GM12891 (cell line): ENCODE results near the gene MYMK.

Experiments
- PAX5 ChIP-seq: IDR thresholded peaks from 2 replicates; pipeline ENCODE4 v1.6.1; 2011; ENCODE audit warnings: low read length, moderate library complexity, mild to moderate bottlenecking; ENCODE audit not compliant: insufficient read depth, severe bottlenecking
- POLR2A ChIP-seq: IDR thresholded peaks from 2 replicates; pipeline ENCODE4 v1.6.1; 2011; ENCODE audit warnings: low read depth, low read length, control low read depth
- POLR2AphosphoS5 ChIP-seq: IDR thresholded peaks from 2 replicates; pipeline ENCODE4 v1.6.1; 2011; ENCODE audit warnings: low read depth, low read length, control low read depth
- POU2F2 ChIP-seq: IDR thresholded peaks from 2 replicates; pipeline ENCODE4 v1.6.1; 2011; ENCODE audit warnings: low read depth, mild to moderate bottlenecking, control low read depth, low read length, moderate library complexity
- SPI1 ChIP-seq: IDR thresholded peaks from 2 replicates; pipeline ENCODE4 v1.6.1; 2011; ENCODE audit warnings: low read depth, low read length, control low read depth
- TAF1 ChIP-seq: IDR thresholded peaks from 2 replicates; pipeline ENCODE4 v1.6.1; 2011; ENCODE audit warnings: low read depth, low read length, control low read depth

DNA sequence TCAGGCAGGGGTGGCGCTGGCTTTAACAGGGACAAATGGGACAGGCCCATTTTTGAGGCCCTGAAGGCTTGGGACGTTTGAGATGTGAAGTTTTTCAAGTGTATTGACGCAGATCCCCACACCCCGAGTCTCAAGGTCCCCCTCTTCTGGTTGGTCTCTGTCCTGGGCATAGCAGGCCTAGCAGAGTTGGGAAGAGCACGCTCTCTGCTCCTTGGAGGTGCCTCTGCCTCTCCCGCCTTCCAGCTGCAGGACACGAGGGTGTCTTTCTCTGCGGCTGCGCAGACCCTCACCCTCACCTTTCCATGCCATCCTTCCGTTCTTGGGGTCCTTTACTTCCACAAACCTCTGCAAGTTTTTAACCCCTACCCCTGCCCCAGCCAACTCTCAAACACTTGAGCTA is 28.4 kb upstream of the MYMK start:
- TF ChIP-seq POLR2A (no peak), POLR2AphosphoS5 (no peak), SPI1 (no peak), TAF1 (no peak), PAX5 (no peak), POU2F2 (no peak)
